ENCODE data around the gene PDE6C. TPM values are rescaled to one million over a fixed set of nuclear protein-coding genes. Genes with fewer than 3 reads are reported as not detected.

Gene PDE6C
- total and polyA plus RNA-seq, 2 of the 8 experiments (the other 6 are each of a cell fraction or from before 2014, with no cell fraction given) = not detected

DNA sequence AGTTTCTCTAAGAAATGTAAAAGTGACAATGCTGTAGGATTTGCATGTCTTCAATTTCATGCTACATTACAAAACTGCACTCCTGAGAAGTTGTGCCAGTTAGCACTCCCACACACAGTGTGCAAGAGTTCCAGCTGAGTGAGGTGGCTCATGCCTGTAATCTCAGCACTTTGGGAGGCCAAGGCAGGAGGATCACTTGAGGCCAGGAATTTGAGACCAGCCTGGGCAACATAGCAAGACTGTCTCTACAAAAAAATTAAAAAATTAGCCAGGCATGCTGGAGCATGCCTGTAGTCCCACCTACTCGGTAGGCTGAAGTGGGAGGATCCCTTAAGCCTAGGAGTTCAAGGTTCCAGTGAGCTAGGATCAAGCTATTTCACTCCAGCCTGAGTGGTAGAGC is 45.4 kb downstream of the PDE6C start:
- no peak for FAIRE-seq
- Histone ChIP-seq H2AK5ac (ENCODE audit: low read depth, low read length) (no peak overlapping the region), H3K18ac (ENCODE audit: extremely low read depth, low read length) (no peak overlapping the region), H3K9ac (replicated peaks in 1 of 4; ENCODE audit: extremely low read depth in 1 of 4, low read depth in 3 of 4, low read length in 3 of 4) (no peak overlapping the region), H2BK15ac (ENCODE audit: low read length) (no peak overlapping the region), H3K79me1 (ENCODE audit: low read depth, low read length) (no peaks in the 10 kb centered on the region), H4K20me1 (replicated peaks in 1 of 2; ENCODE audit: control insufficient read depth in 1 of 2, insufficient read depth in 2 of 2, low read length in 2 of 2) (no peaks in the 10 kb centered on the region), H3K4me1 (replicated peaks in 1 of 4; ENCODE audit: control insufficient read depth in 3 of 4, insufficient read depth in 4 of 4, low read length in 3 of 4) (no peaks in the 10 kb centered on the region), H3K27ac (ENCODE audit: low read depth, low read length) (no peak overlapping the region), H2BK5ac (ENCODE audit: low read depth, low read length) (no peak overlapping the region), H3K79me2 (ENCODE audit: control insufficient read depth in 1 of 2, insufficient read depth in 2 of 2, low read length in 2 of 2) (no peaks in the 10 kb centered on the region), H3K23ac (ENCODE audit: insufficient read length) (no peak overlapping the region), H3K14ac (ENCODE audit: insufficient read length) (no peak overlapping the region), H3K4me3 (ENCODE audit: extremely low read depth in 1 of 4, insufficient read depth in 2 of 4, low read depth in 3 of 4, low read length in 4 of 4) (no peak overlapping the region), H4K8ac (ENCODE audit: extremely low read depth, insufficient read depth, low read length) (no peak overlapping the region), H3K27me3 (replicated peaks in 1 of 4; ENCODE audit: control insufficient read depth in 3 of 4, extremely low read depth in 1 of 4, insufficient read depth in 3 of 4, low read length in 3 of 4) (no peaks in the 10 kb centered on the region), H3K9me3 (ENCODE audit: insufficient read depth in 2 of 2, low read depth in 1 of 2, low read length in 1 of 2) (no peaks in the 10 kb centered on the region), H3K56ac (replicated peaks; ENCODE audit: insufficient read length, low read depth, low read length) (no peak overlapping the region), H3K23me2 (ENCODE audit: low read depth, low read length) (no peaks in the 10 kb centered on the region), H4K5ac (ENCODE audit: insufficient read length, low read depth, low read length) (no peak overlapping the region), H2BK20ac (ENCODE audit: low read length) (no peak overlapping the region), H2BK120ac (replicated peaks; ENCODE audit: low read depth, low read length) (no peak overlapping the region), H2BK12ac (ENCODE audit: low read depth, low read length) (no peak overlapping the region), H3K4ac (replicated peaks; ENCODE audit: insufficient read length, low read depth, low read length) (no peak overlapping the region), H3K36me3 (ENCODE audit: control insufficient read depth in 2 of 4, insufficient read depth in 4 of 4, low read length in 3 of 4) (no peaks in the 10 kb centered on the region), H4K91ac (replicated peaks; ENCODE audit: insufficient read length, low read length) (no peak overlapping the region), H2AFZ (ENCODE audit: low read length) (no peak overlapping the region), H3K4me2 (ENCODE audit: insufficient read depth in 1 of 2, low read depth in 2 of 2, low read length in 2 of 2) (no peak overlapping the region)
- WGBS, 2 experiments (ENCODE audit: extremely low coverage in 1 of 2, insufficient coverage in 1 of 2, insufficient read length in 1 of 2, insufficient replicate concordance in 2 of 2, low coverage in 1 of 2, low lambda C conversion rate in 2 of 2, missing lambda C conversion rate in 1 of 2) = 77% methylated on average over 1 of the region's 1 CpG; no CpG with 5 or more reads in 1 of the 2 experiments
- no peak for TF ChIP-seq CEBPB (IDR thresholded peaks at IDR 0.05; ENCODE audit: low read depth, low read length)
- no peak for TF ChIP-seq POLR2A (IDR thresholded peaks at IDR 0.05; ENCODE audit: control extremely low read depth in 1 of 2, low read depth in 2 of 2, low read length in 2 of 2)
- TF ChIP-seq TAF7 (optimal IDR thresholded peaks at IDR 0.05; ENCODE audit: borderline replicate concordance, low read depth, low read length) = no peak
- TF ChIP-seq KDM5A (IDR thresholded peaks at IDR 0.05; ENCODE audit: low read length) = no peak
- TF ChIP-seq, protein P1, sequence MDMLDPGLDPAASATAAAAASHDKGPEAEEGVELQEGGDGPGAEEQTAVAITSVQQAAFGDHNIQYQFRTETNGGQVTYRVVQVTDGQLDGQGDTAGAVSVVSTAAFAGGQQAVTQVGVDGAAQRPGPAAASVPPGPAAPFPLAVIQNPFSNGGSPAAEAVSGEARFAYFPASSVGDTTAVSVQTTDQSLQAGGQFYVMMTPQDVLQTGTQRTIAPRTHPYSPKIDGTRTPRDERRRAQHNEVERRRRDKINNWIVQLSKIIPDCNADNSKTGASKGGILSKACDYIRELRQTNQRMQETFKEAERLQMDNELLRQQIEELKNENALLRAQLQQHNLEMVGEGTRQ (IDR thresholded peaks at IDR 0.05; ENCODE audit: low read length) = no peak
- no peak for TF ChIP-seq TCF12 (IDR thresholded peaks at IDR 0.05; ENCODE audit: low read depth, low read length)
- no peak for TF ChIP-seq POU5F1 (IDR thresholded peaks at IDR 0.05; ENCODE audit: low read depth, low read length)
- DNase-seq (ENCODE audit: low read depth in 1 of 2, low spot score in 2 of 2) = no peak
- POLR2A ChIA-PET (ENCODE audit: partially characterized antibody) = interaction anchor here (0.6 kb wide), 1 partner anchor 759 kb away, joined by 3 read pairs; no protein-coding TSS in a partner anchor
- CTCF ChIA-PET (ENCODE audit: partially characterized antibody) = interaction anchor here (0.7 to 1.1 kb wide), 3 partner anchors 47 to 201 kb away, joined by 3 to 4 read pairs (median 3); no protein-coding TSS in a partner anchor

Measured in H1 (cell line).